Measurements from ENCODE around the gene ALOX5. TPM values are rescaled to one million over a fixed set of nuclear protein-coding genes. Genes with fewer than 3 reads are reported as not detected.
"Not testable (repeated sequence)": the region's sequence is repeated elsewhere in the genome, so short reads cannot be mapped to it uniquely, and the experiment has no call there.

The ALOX5 gene
- total and polyA plus RNA-seq, 2 donors (not counting 1 experiment from before 2014, with no cell fraction given): 354 to 888 TPM

- no peaks in the 10 kb centered on the region for H3K4me1 ChIP-seq (ENCODE audit: control insufficient read depth in 2 of 2, insufficient read depth in 2 of 2, low read length in 2 of 2)
- no peak for TF ChIP-seq EZH2 (IDR thresholded peaks at IDR 0.05; ENCODE audit: borderline replicate concordance, insufficient read depth, low read depth, low read length, poor library complexity, severe bottlenecking)
- TF ChIP-seq CTCF (IDR thresholded peaks at IDR 0.05): no peak
- CTCF ChIA-PET: interaction anchor here (1.3 kb wide), 1 partner anchor 33 kb away, joined by 3 read pairs; no protein-coding TSS in a partner anchor
Observed at GRCh38 chr10:45387096-45387893, 13.3 kb downstream of the ALOX5 start.

DNA sequence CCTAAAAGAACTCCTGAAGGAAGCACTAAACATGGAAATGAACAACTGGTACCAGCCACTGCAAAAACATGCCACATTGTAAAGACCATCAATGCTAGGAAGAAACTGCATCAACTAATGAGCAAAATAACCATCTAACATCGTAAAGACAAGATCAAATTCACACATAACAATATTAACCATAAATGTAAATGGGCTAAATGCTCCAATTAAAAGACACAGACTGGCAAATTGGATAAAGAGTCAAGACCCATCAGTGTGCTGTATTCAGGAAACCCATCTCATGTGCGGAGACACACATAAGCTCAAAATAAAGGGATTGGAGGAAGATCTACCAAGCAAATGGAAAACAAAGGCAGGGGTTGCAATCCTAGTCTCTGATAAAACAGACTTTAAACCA, 15.7 kb downstream of the ALOX5 start:
- ATAC-seq (ENCODE audit: low read depth); H3K4me1 Mint-ChIP-seq; DNase-seq; H2AFZ ChIP-seq (ENCODE audit: insufficient read depth, low read depth, low read length, poor library complexity, severe bottlenecking); H3K9me3 Mint-ChIP-seq (ENCODE audit: insufficient read depth); H3K4me1 ChIP-seq (ENCODE audit: control insufficient read depth in 2 of 2, insufficient read depth in 2 of 2, low read length in 2 of 2); H3K27me3 Mint-ChIP-seq; H3K27me3 ChIP-seq (replicated peaks in 1 of 4; ENCODE audit: control extremely low read depth in 1 of 4, control insufficient read depth in 3 of 4, insufficient read depth in 4 of 4, low read length in 3 of 4); H3K27ac ChIP-seq (ENCODE audit: low read length in 2 of 2); POLR2A ChIA-PET; intact Hi-C loops (cut with micrococcal nuclease); H3K4me3 Mint-ChIP-seq; H3K9me3 ChIP-seq (ENCODE audit: control extremely low read depth in 1 of 3, control insufficient read depth in 2 of 3, insufficient read depth in 1 of 3, low read length in 2 of 3); H3K4me3 ChIP-seq (ENCODE audit: control extremely low read depth in 1 of 5, extremely low read depth in 1 of 5, insufficient read depth in 1 of 5, low read depth in 2 of 5, low read length in 4 of 5); H3K9ac ChIP-seq (ENCODE audit: low read length); H3K4me2 ChIP-seq (replicated peaks; ENCODE audit: low read depth, low read length, poor library complexity, severe bottlenecking); CTCF ChIA-PET: not testable (repeated sequence)
- 100% methylated on average over 1 of the region's 2 CpGs for WGBS (ENCODE audit: insufficient coverage)
- H3K27ac Mint-ChIP-seq: peak overlapping the region; percentile 17
- peaks cover 34% of the 10 kb centered on the region for H4K20me1 ChIP-seq (ENCODE audit: control insufficient read depth, insufficient read depth, low read length, poor library complexity, severe bottlenecking)
- H3K79me2 ChIP-seq (ENCODE audit: control insufficient read depth, insufficient read depth, low read length): peaks cover 33% of the 10 kb centered on the region
- peaks cover 17 to 31% of the 10 kb centered on the region in 2 experiments for H3K36me3 ChIP-seq (replicated peaks in 1 of 2; ENCODE audit: control extremely low read depth in 1 of 2, control insufficient read depth in 1 of 2, extremely low read depth in 1 of 2, insufficient read depth in 2 of 2, low read length in 1 of 2)

More at GRCh38 chr10:45387096-45387893, 13.3 kb downstream of the ALOX5 start:
- peaks cover 57% of the 10 kb centered on the region for H4K20me1 ChIP-seq (ENCODE audit: control insufficient read depth, insufficient read depth, low read length, poor library complexity, severe bottlenecking)
- no peak overlapping the region for H3K27ac ChIP-seq (ENCODE audit: low read length in 2 of 2)
- Mint-ChIP-seq H3K9me3 (ENCODE audit: insufficient read depth) (no peaks in the 10 kb centered on the region), H3K27me3 (no peaks in the 10 kb centered on the region), H3K27ac (no peak overlapping the region), H3K4me1 (peaks cover 1% of the 10 kb centered on the region), H3K4me3 (no peak overlapping the region)
- H3K4me2 ChIP-seq (replicated peaks; ENCODE audit: low read depth, low read length, poor library complexity, severe bottlenecking): no peak overlapping the region
- intact Hi-C loops (cut with micrococcal nuclease): no loop called here
- no peak for DNase-seq
- 98% methylated on average over 4 of the region's 8 CpGs for WGBS (ENCODE audit: insufficient coverage)
- H3K79me2 ChIP-seq (ENCODE audit: control insufficient read depth, insufficient read depth, low read length): peaks cover 57% of the 10 kb centered on the region
- no peak for ATAC-seq (ENCODE audit: low read depth)
- H3K36me3 ChIP-seq (replicated peaks in 1 of 2; ENCODE audit: control extremely low read depth in 1 of 2, control insufficient read depth in 1 of 2, extremely low read depth in 1 of 2, insufficient read depth in 2 of 2, low read length in 1 of 2): peaks cover 28 to 54% of the 10 kb centered on the region in 2 experiments
- H3K9me3 ChIP-seq (ENCODE audit: control extremely low read depth in 1 of 3, control insufficient read depth in 2 of 3, insufficient read depth in 1 of 3, low read length in 2 of 3): peaks cover 0 to 3% (median 1%) of the 10 kb centered on the region in 3 donors
- no peaks in the 10 kb centered on the region for H3K27me3 ChIP-seq (replicated peaks in 1 of 4; ENCODE audit: control extremely low read depth in 1 of 4, control insufficient read depth in 3 of 4, insufficient read depth in 4 of 4, low read length in 3 of 4)
- POLR2A ChIA-PET: interaction anchor here (1.6 kb wide), 1 partner anchor 11 kb away, joined by 4 read pairs; no protein-coding TSS in a partner anchor
- H3K4me3 ChIP-seq (ENCODE audit: control extremely low read depth in 1 of 5, extremely low read depth in 1 of 5, insufficient read depth in 1 of 5, low read depth in 2 of 5, low read length in 4 of 5): no peak overlapping the region
- no peak overlapping the region for H3K9ac ChIP-seq (ENCODE audit: low read length)
- H2AFZ ChIP-seq (ENCODE audit: insufficient read depth, low read depth, low read length, poor library complexity, severe bottlenecking): no peak overlapping the region

- H3K9me3 Mint-ChIP-seq (ENCODE audit: insufficient read depth); H3K4me2 ChIP-seq (replicated peaks; ENCODE audit: low read depth, low read length, poor library complexity, severe bottlenecking); intact Hi-C loops (cut with micrococcal nuclease); H3K4me3 ChIP-seq (ENCODE audit: control extremely low read depth in 1 of 5, extremely low read depth in 1 of 5, insufficient read depth in 1 of 5, low read depth in 2 of 5, low read length in 4 of 5); H3K27ac ChIP-seq (ENCODE audit: low read length in 2 of 2); H3K27ac Mint-ChIP-seq; H3K4me1 ChIP-seq (ENCODE audit: control insufficient read depth in 2 of 2, insufficient read depth in 2 of 2, low read length in 2 of 2); H3K4me3 Mint-ChIP-seq; H3K27me3 ChIP-seq (replicated peaks in 1 of 4; ENCODE audit: control extremely low read depth in 1 of 4, control insufficient read depth in 3 of 4, insufficient read depth in 4 of 4, low read length in 3 of 4); ATAC-seq (ENCODE audit: low read depth); H3K9ac ChIP-seq (ENCODE audit: low read length); H3K4me1 Mint-ChIP-seq; H3K27me3 Mint-ChIP-seq; H2AFZ ChIP-seq (ENCODE audit: insufficient read depth, low read depth, low read length, poor library complexity, severe bottlenecking); H3K9me3 ChIP-seq (ENCODE audit: control extremely low read depth in 1 of 3, control insufficient read depth in 2 of 3, insufficient read depth in 1 of 3, low read length in 2 of 3); POLR2A ChIA-PET; CTCF ChIA-PET; DNase-seq: not testable (repeated sequence)
- H4K20me1 ChIP-seq (ENCODE audit: control insufficient read depth, insufficient read depth, low read length, poor library complexity, severe bottlenecking): peaks cover 19% of the 10 kb centered on the region
- peaks cover 24% of the 10 kb centered on the region for H3K79me2 ChIP-seq (ENCODE audit: control insufficient read depth, insufficient read depth, low read length)
- whole genome bisulfite sequencing (ENCODE audit: insufficient coverage): 97% methylated on average over 15 of the region's 28 CpGs
- peaks cover 13 to 29% of the 10 kb centered on the region in 2 experiments for H3K36me3 ChIP-seq (replicated peaks in 1 of 2; ENCODE audit: control extremely low read depth in 1 of 2, control insufficient read depth in 1 of 2, extremely low read depth in 1 of 2, insufficient read depth in 2 of 2, low read length in 1 of 2)
Observed at GRCh38 chr10:45391636-45392035, 17.6 kb downstream of the ALOX5 start.
